Measurements from ENCODE around the gene MRPL17.
A peak's percentile ranks its signal among the peaks of the same experiment; 100 is the strongest.

Gene MRPL17

DNA sequence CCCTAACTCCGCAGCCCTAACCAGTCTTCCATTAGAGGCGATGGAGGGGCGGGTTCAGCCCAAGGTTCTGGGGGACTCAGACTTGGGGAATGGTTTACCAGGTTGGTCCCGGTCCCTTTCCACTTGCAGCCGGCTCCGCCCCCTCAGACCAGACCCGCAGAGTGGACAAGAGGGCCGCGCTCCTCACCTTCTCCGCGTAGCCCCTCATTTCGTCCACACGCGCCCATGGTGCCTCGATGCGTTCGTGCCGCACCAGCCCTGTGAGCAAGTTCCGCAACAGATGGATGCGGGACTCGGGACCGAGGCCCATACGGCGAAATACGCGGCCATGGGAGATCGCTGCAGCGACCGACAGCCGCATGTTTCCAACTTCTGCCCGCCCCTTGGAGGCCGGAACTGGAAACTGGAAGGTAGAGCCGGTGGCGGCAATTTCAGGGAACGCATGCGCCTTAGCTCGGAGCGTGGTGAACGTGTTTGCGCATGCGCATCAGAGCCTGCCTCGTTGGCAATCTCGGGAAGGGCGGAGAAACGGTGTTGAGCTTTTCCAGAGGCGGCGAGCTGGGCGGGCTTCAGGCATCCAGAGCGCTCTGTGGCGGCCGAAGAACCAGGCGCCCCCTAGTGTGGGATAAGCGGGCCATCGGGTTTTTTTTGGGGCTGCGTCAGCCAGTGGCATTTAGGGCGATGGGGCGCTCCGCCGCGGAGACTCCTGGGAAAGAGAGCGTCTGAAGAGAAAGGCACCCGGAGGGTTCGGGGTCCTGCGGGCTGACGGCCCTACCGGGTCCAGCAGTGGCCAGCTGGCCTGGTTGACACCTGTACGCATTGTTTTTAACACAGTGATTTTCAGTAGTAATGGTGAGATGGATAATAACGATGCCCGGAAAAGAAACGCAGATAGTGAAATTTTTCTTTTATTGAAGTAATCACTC, at the start of gene MRPL17:
MRPL17 (minus strand) TSS at position 405 of the 926 bp plus-strand sequence; CDS start at position 361, 44 bp downstream.
- Histone ChIP-seq H4K20me1 (ENCODE audit: insufficient read depth, low read length) (peaks cover 13% of the 10 kb centered on the region), H3K4me2 (ENCODE audit: low read length) (peak within 1 kb of the TSS; percentile 100), H3K9ac (ENCODE audit: low read length) (peak within 1 kb of the TSS; percentile 98), H3K4me1 (ENCODE audit: low read length) (peaks cover 13% of the 10 kb centered on the region), H3K9me3 (ENCODE audit: insufficient read depth, low read length) (no peaks in the 10 kb centered on the region), H3K4me3 (ENCODE audit: low read length) (peak within 1 kb of the TSS; percentile 87), H3K27me3 (ENCODE audit: low read depth, low read length) (no peaks in the 10 kb centered on the region), H3K36me3 (replicated peaks; ENCODE audit: low read depth, low read length) (peaks cover 33% of the 10 kb centered on the region), H3K79me2 (ENCODE audit: low read length) (peaks cover 28% of the 10 kb centered on the region), H3K27ac (ENCODE audit: low read length) (peak within 1 kb of the TSS; percentile 67), H2AFZ (ENCODE audit: low read depth, low read length) (peak within 1 kb of the TSS; percentile 88)
- TF ChIP-seq EZH2phosphoT487 (IDR thresholded peaks at IDR 0.05; ENCODE audit: low read depth): no peak
- TF ChIP-seq, protein P1, sequence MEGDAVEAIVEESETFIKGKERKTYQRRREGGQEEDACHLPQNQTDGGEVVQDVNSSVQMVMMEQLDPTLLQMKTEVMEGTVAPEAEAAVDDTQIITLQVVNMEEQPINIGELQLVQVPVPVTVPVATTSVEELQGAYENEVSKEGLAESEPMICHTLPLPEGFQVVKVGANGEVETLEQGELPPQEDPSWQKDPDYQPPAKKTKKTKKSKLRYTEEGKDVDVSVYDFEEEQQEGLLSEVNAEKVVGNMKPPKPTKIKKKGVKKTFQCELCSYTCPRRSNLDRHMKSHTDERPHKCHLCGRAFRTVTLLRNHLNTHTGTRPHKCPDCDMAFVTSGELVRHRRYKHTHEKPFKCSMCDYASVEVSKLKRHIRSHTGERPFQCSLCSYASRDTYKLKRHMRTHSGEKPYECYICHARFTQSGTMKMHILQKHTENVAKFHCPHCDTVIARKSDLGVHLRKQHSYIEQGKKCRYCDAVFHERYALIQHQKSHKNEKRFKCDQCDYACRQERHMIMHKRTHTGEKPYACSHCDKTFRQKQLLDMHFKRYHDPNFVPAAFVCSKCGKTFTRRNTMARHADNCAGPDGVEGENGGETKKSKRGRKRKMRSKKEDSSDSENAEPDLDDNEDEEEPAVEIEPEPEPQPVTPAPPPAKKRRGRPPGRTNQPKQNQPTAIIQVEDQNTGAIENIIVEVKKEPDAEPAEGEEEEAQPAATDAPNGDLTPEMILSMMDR (IDR thresholded peaks at IDR 0.05; ENCODE audit: low read depth, low read length): peak; percentile 84

DNA sequence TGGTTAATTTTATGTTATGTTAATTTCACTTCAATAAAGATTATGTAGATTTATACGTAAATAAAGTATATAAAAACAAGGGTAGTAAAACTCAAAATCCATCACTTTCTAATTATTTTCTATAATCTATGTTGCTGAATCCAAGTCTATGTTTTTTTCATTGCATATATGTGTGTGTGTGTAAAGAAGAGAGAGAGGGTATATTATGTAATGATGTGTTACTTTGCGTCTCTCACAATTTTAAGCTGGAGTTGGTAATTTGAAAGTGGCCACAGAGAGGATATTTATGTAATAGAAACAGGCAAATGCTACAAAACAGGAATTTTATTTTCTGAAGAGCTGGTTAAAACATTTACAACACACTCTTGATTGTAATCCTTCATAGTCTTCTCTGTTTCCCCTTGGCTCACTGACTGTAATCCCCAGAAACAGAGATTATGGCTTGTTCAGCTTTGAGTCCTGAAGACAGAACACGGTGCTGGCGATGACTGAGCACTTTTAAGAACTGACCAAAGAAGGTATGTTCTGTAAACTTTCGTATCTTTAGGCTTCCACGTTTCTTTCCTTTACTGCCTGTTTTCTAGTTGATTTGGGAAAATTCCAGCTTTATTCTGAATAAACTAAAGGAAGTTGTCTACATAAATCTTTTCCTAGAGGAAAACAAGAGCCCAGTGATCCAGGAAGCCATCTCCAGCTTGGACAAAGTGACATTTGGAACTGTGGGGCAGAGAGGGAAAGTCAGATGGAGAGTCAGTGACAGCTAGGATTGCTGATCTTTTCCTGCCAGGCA, 45.0 kb upstream of the MRPL17 start:
- no peaks in the 10 kb centered on the region for H3K36me3 ChIP-seq (replicated peaks; ENCODE audit: low read depth, low read length)
- no peak overlapping the region for H3K4me3 ChIP-seq (ENCODE audit: low read length)
- H3K27me3 ChIP-seq (ENCODE audit: low read depth, low read length): peaks cover 20% of the 10 kb centered on the region
- no peaks in the 10 kb centered on the region for H3K9me3 ChIP-seq (ENCODE audit: insufficient read depth, low read length)
- no peaks in the 10 kb centered on the region for H4K20me1 ChIP-seq (ENCODE audit: insufficient read depth, low read length)
- no peak overlapping the region for H3K27ac ChIP-seq (ENCODE audit: low read length)
- H3K79me2 ChIP-seq (ENCODE audit: low read length): no peaks in the 10 kb centered on the region
- TF ChIP-seq, protein P1 (IDR thresholded peaks at IDR 0.05; ENCODE audit: low read depth, low read length): no peak
- TF ChIP-seq EZH2phosphoT487 (IDR thresholded peaks at IDR 0.05; ENCODE audit: low read depth): no peak
- H3K4me1 ChIP-seq (ENCODE audit: low read length): no peaks in the 10 kb centered on the region
- no peak overlapping the region for H3K9ac ChIP-seq (ENCODE audit: low read length)
- no peak overlapping the region for H2AFZ ChIP-seq (ENCODE audit: low read depth, low read length)
- H3K4me2 ChIP-seq (ENCODE audit: low read length): no peak overlapping the region

DNA sequence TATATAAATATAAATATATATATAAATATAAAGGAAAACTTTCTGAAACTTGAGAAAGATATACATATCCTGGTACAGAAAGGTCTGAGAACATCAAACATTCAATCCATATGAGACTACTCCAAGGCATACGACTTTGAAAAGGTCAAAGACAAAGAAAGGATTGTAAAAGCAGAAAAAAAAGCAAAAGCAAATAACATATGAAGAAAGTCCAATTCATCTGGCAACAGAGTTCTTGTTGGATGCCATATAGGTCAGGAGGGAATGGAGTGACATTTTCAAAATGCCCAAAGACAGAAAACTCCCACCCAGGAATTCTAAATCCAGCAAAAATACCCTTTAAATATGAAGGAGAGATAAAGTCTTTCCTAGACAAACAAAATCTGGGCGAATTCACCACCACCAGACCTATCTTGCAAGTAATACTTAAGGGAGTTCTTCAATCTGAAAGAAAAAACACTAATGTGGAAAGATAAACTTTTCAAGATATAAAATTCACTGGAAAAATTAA, 42.3 kb upstream of the MRPL17 start:
- no peaks in the 10 kb centered on the region for H3K9me3 ChIP-seq (ENCODE audit: insufficient read depth, low read length)
- H3K36me3 ChIP-seq (replicated peaks; ENCODE audit: low read depth, low read length): no peaks in the 10 kb centered on the region
- no peak overlapping the region for H3K4me2 ChIP-seq (ENCODE audit: low read length)
- H2AFZ ChIP-seq (ENCODE audit: low read depth, low read length): no peak overlapping the region
- no peak overlapping the region for H3K27ac ChIP-seq (ENCODE audit: low read length)
- no peak for TF ChIP-seq EZH2phosphoT487 (IDR thresholded peaks at IDR 0.05; ENCODE audit: low read depth)
- TF ChIP-seq, protein P1 (IDR thresholded peaks at IDR 0.05; ENCODE audit: low read depth, low read length): no peak
- H3K79me2 ChIP-seq (ENCODE audit: low read length): no peaks in the 10 kb centered on the region
- no peaks in the 10 kb centered on the region for H4K20me1 ChIP-seq (ENCODE audit: insufficient read depth, low read length)
- H3K27me3 ChIP-seq (ENCODE audit: low read depth, low read length): peaks cover 20% of the 10 kb centered on the region
- H3K4me1 ChIP-seq (ENCODE audit: low read length): no peaks in the 10 kb centered on the region
- no peak overlapping the region for H3K4me3 ChIP-seq (ENCODE audit: low read length)
- H3K9ac ChIP-seq (ENCODE audit: low read length): no peak overlapping the region

DNA sequence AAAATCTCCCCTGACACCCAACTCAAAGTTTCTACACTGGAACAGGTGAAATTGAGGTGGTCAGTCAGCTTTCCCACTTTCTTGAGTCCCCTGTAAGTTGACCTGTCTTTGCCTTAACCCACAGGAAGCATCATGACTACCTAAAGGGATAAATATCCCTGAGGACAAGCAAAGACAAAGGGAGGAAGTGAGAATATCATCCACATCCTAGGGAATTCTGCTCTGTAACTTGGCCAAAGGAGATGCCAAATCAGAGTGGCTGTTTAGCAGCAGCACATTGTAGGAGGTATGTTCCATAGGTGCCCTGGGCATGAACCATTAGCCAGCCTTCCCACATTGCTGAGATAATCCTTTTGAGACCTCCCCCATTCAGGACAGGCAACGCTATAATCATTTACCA, 40.9 kb upstream of the MRPL17 start:
- Histone ChIP-seq H3K4me3 (ENCODE audit: low read length) (no peak overlapping the region), H3K27me3 (ENCODE audit: low read depth, low read length) (peaks cover 20% of the 10 kb centered on the region), H3K4me1 (ENCODE audit: low read length) (no peaks in the 10 kb centered on the region), H3K4me2 (ENCODE audit: low read length) (no peak overlapping the region), H3K79me2 (ENCODE audit: low read length) (no peaks in the 10 kb centered on the region), H3K36me3 (replicated peaks; ENCODE audit: low read depth, low read length) (no peaks in the 10 kb centered on the region), H2AFZ (ENCODE audit: low read depth, low read length) (no peak overlapping the region), H3K27ac (ENCODE audit: low read length) (no peak overlapping the region), H3K9me3 (ENCODE audit: insufficient read depth, low read length) (no peaks in the 10 kb centered on the region), H3K9ac (ENCODE audit: low read length) (no peak overlapping the region), H4K20me1 (ENCODE audit: insufficient read depth, low read length) (no peaks in the 10 kb centered on the region)
- no peak for TF ChIP-seq EZH2phosphoT487 (IDR thresholded peaks at IDR 0.05; ENCODE audit: low read depth)
- TF ChIP-seq, protein P1 (IDR thresholded peaks at IDR 0.05; ENCODE audit: low read depth, low read length): no peak

Measured in OCI-LY3 (cell line).